GM12878 (cell line): ENCODE measurements around the gene TXNDC17. TPM values are rescaled to one million over a fixed set of nuclear protein-coding genes. Genes with fewer than 3 reads are reported as not detected.
A peak's percentile ranks its signal among the peaks of the same experiment; 100 is the strongest.
"Not testable (repeated sequence)": the region's sequence is repeated elsewhere in the genome, so short reads cannot be mapped to it uniquely, and the experiment has no call there.

Experiments used
- ATAC-seq: fragments of 200-7000 bp; cut with Tn5 transposase; 3 replicates; pipeline ENCODE4 v1.9.1; 2020; ENCODE audit warnings: mild to moderate bottlenecking, moderate library complexity
- BruUV-seq: library from RNA; stranded (reverse); fragments of 400-500 nt; replicated peaks from 2 replicates; lab custom pipeline; 2021; lab: Mats Ljungman, UMichigan
- CTCF ChIA-PET: fragments of 300-600 bp; sonication (Branson Sonifier 250); formaldehyde crosslinking; extraction: SDS; loops from one replicate; lab custom pipeline; 2021; ENCODE audit warnings: inconsistent platforms; lab: Yijun Ruan, JAX
- POLR2A ChIA-PET: fragments of 350-600 bp; formaldehyde crosslinking; extraction: SDS; loops from one replicate; lab custom pipeline; 2021; ENCODE audit warnings: inconsistent platforms; lab: Charles Lee
- RAD21 ChIA-PET: fragments of 300-600 bp; sonication (Branson Sonifier 250); formaldehyde crosslinking; loops from one replicate; lab custom pipeline; 2023; ENCODE audit warnings: antibody characterized with exemption; ENCODE audit not compliant: unreplicated experiment; lab: Charles Lee
- SMC1A ChIA-PET: fragments of 300-600 bp; sonication (Branson Sonifier 250); formaldehyde crosslinking; loops from one replicate; lab custom pipeline; 2023; ENCODE audit not compliant: unreplicated experiment, uncharacterized antibody; lab: Charles Lee
- DNase-seq: peaks from one replicate; pipeline ENCODE4 v3.0.0-alpha.2; 2011; ENCODE audit warnings: low read depth, low spot score
- FAIRE-seq: peaks from 3 replicates; lab custom pipeline; 2011; peaks lifted over from hg19 to GRCh38; lab: Jason Lieb, UNC
- H2AFZ ChIP-seq: 2 replicates; pipeline ENCODE4 v1.6.0; 2011; ENCODE audit warnings: low read depth, low read length, control low read depth; ENCODE audit not compliant: control insufficient read depth
- H3K27ac ChIP-seq: 2 replicates; pipeline ENCODE4 v1.5.1; 2011; ENCODE audit warnings: control low read depth; ENCODE audit not compliant: control insufficient read depth, insufficient read depth
- H3K27me3 ChIP-seq, 2 experiments: replicated peaks in 1 of 2; 2 replicates each; pipeline versions ENCODE4 v1.6.0 to v1.6.1; 2011; ENCODE audit warnings: low read length in 1 of 2; ENCODE audit not compliant: control insufficient read depth in 2 of 2, insufficient read depth in 2 of 2
- H3K36me3 ChIP-seq, 2 experiments: 2 replicates each; pipeline ENCODE4 v1.5.1; 2011; ENCODE audit warnings: low read length in 1 of 2; ENCODE audit not compliant: control insufficient read depth in 2 of 2, insufficient read depth in 2 of 2
- H3K4me1 ChIP-seq: 2 replicates; pipeline ENCODE4 v1.6.1; 2011; ENCODE audit warnings: mild to moderate bottlenecking, low read length, moderate library complexity, mixed read lengths; ENCODE audit not compliant: control insufficient read depth, insufficient read depth
- H3K4me2 ChIP-seq: 2 replicates; pipeline ENCODE4 v1.6.0; 2011; ENCODE audit warnings: control low read depth; ENCODE audit not compliant: control insufficient read depth, insufficient read depth
- H3K4me3 ChIP-seq: fragments of 200-600 bp; sonication (generic); 2 replicates; pipeline ENCODE4 v1.5.1; 2016
- H3K79me2 ChIP-seq: 2 replicates; pipeline ENCODE4 v1.6.0; 2011; ENCODE audit warnings: low read length; ENCODE audit not compliant: control insufficient read depth, insufficient read depth
- H3K9ac ChIP-seq: 2 replicates; pipeline ENCODE4 v1.8.0; 2011; ENCODE audit warnings: low read length, control low read depth, mixed read lengths; ENCODE audit not compliant: control insufficient read depth, insufficient read depth
- H3K9me3 ChIP-seq: replicated peaks from 3 replicates; pipeline ENCODE4 v1.5.1; 2011; ENCODE audit warnings: mild to moderate bottlenecking, low read length; ENCODE audit not compliant: control insufficient read depth, insufficient read depth
- H4K20me1 ChIP-seq: 2 replicates; pipeline ENCODE4 v1.6.0; 2011; ENCODE audit not compliant: control insufficient read depth, insufficient read depth
- HDGF ChIP-seq: fragments of 450-650 bp; IDR thresholded peaks from 2 replicates; pipeline ENCODE4 v1.6.1; 2016; ENCODE audit warnings: antibody characterized with exemption
- KLF5 ChIP-seq: fragments of 450-650 bp; IDR thresholded peaks from 2 replicates; pipeline ENCODE4 v1.6.1; 2014; ENCODE audit warnings: mild to moderate bottlenecking; ENCODE audit not compliant: partially characterized antibody
- POLR2AphosphoS2 ChIP-seq: IDR thresholded peaks from 2 replicates; pipeline ENCODE4 v1.6.1; 2011; ENCODE audit warnings: low read depth, mild to moderate bottlenecking, low read length, improper control_type of control experiment, moderate library complexity
- RUNX3 ChIP-seq: IDR thresholded peaks from 2 replicates; pipeline ENCODE4 v1.6.1; 2012; ENCODE audit warnings: low read length, inconsistent platforms
- TCF3 ChIP-seq: IDR thresholded peaks from 2 replicates; pipeline ENCODE4 v1.6.1; 2012; ENCODE audit warnings: low read depth, mild to moderate bottlenecking, low read length, borderline replicate concordance; ENCODE audit not compliant: insufficient read depth
- WGBS: methylation state at CpG from one replicate; pipeline ENCODE4 v1.1.6; 2016; ENCODE audit warnings: low lambda C conversion rate; ENCODE audit not compliant: insufficient replicate concordance, insufficient coverage; ENCODE audit errors: missing lambda C conversion rate; 5-methylcytosine and 5-hydroxymethylcytosine counted together
- in situ Hi-C: fragments of 300-500 bp; cut with MboI; formaldehyde crosslinking; loops from 9 replicates; pipeline ENCODE4 v1.14.3; 2018; ENCODE audit warnings: mixed read lengths
- intact Hi-C: fragments of 100-400 bp; cut with micrococcal nuclease; formaldehyde crosslinking; loops from one replicate; pipeline ENCODE4 v1.14.2; 2022; ENCODE audit not compliant: unreplicated experiment
- polyA plus RNA-seq, 11 experiments: library from polyadenylated mRNA; depleted of rRNA in 4 of 11; unstranded in 6 of 11; stranded (reverse) in 5 of 11; fragments of >200 nt; fragmentation: Nextera tagmentation in 4 of 11; fragmentation: Illumina TruSeq in 1 of 11; extraction: Ambion mirVana in 4 of 11; extraction: Trizol in 1 of 11; gene quantifications; 1 replicate in 1 of 11; 2 replicates in 10 of 11; pipeline versions ENCODE4 v1.2.1 to v1.2.3, GENCODE V29; 2011 to 2016; ENCODE audit warnings: inconsistent platforms in 2 of 11, missing spikeins in 2 of 11, low read depth in 1 of 11
- total RNA-seq, 4 experiments: library from RNA; depleted of rRNA in 3 of 4; stranded (reverse); fragments of >200 nt in 3 of 4; fragmentation: Illumina TruSeq in 1 of 4; extraction: Trizol in 1 of 4; gene quantifications; 2 replicates each; pipeline versions ENCODE4 v1.2.1 to v1.2.3, GENCODE V29; 2013 to 2021
- TF ChIP-seq, protein P1 (sequence below): IDR thresholded peaks from 2 replicates; pipeline ENCODE4 v1.6.1; 2011; ENCODE audit warnings: low read depth, mild to moderate bottlenecking, low read length, moderate library complexity, borderline replicate concordance; ENCODE audit errors: extremely low read depth
- TF ChIP-seq, protein P2 (sequence below): fragments of 450-650 bp; IDR thresholded peaks from 2 replicates; pipeline ENCODE4 v1.6.1; 2017; ENCODE audit warnings: antibody characterized with exemption, mild to moderate bottlenecking, moderate library complexity
- TF ChIP-seq, protein P3 (sequence below): IDR thresholded peaks from 2 replicates; pipeline ENCODE4 v1.6.1; 2011; ENCODE audit warnings: low read depth, low read length, improper control_type of control experiment, borderline replicate concordance
- TF ChIP-seq, protein P4 (sequence below): fragments of 450-650 bp; IDR thresholded peaks from 2 replicates; pipeline ENCODE4 v1.6.1; 2016; ENCODE audit warnings: mild to moderate bottlenecking

The TXNDC17 gene
- total and polyA plus RNA-seq, 10 of the 15 experiments (the other 5 are each of a cell fraction or from before 2014, with no cell fraction given) = 124 to 957 (median 216) TPM

DNA sequence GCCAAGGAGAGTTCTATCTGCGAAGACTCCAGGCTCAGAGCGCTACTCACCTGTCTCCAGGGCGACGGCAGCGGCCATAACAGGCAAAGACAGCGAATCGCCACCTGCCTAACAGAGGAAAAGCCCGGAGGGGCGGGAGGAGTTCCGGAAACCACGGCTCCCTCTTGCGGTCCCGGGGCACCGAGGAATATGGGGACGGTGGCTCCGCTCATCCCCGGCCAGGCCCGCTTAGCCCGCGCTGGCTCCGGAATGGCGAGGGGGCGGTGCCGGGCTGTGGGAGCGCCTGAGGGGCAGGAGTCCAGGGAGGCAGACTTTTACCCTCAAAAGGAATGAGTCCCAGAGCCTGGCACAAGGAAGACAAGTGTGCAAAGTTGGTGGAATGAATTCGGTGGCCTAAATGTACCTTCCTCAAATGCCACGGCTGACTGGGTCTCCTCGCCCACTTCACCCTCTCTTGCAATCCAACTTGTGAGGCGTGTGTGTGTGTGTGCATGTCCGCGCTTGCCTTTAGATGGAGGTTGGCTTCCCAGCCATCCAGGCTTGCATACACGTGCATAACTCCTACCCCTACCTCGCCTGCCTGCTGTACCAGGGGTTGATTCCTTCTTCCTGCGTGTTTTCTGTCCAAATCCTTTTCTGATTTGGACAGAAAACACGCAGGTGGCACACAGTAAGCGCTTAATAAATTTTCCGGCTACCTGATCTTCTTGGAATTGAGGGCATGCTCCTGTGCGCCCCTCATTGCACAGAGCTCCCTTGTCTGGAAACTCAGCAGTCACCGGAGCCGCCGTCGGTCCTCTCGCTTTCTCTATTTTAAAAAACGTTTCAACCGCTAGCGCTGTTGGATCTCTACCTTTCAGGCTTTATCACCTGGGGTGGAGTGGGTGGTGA, 14.2 kb downstream of the TXNDC17 start:
- Histone ChIP-seq H3K27ac (no peak overlapping the region), H4K20me1 (no peaks in the 10 kb centered on the region), H2AFZ (no peak overlapping the region), H3K36me3 (no peaks in the 10 kb centered on the region), H3K27me3 (no peaks in the 10 kb centered on the region), H3K4me2 (no peak overlapping the region), H3K4me3 (no peak overlapping the region), H3K9me3 (no peaks in the 10 kb centered on the region), H3K9ac (no peak overlapping the region), H3K4me1 (peaks cover 16% of the 10 kb centered on the region), H3K79me2 (peaks cover 8% of the 10 kb centered on the region)
- WGBS = 94% methylated on average over 45 of the region's 46 CpGs
- no peak for ATAC-seq
- FAIRE-seq = peak; percentile 13
- TF ChIP-seq, protein P1, sequence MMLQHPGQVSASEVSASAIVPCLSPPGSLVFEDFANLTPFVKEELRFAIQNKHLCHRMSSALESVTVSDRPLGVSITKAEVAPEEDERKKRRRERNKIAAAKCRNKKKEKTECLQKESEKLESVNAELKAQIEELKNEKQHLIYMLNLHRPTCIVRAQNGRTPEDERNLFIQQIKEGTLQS = no peak
- TF ChIP-seq, protein P2, sequence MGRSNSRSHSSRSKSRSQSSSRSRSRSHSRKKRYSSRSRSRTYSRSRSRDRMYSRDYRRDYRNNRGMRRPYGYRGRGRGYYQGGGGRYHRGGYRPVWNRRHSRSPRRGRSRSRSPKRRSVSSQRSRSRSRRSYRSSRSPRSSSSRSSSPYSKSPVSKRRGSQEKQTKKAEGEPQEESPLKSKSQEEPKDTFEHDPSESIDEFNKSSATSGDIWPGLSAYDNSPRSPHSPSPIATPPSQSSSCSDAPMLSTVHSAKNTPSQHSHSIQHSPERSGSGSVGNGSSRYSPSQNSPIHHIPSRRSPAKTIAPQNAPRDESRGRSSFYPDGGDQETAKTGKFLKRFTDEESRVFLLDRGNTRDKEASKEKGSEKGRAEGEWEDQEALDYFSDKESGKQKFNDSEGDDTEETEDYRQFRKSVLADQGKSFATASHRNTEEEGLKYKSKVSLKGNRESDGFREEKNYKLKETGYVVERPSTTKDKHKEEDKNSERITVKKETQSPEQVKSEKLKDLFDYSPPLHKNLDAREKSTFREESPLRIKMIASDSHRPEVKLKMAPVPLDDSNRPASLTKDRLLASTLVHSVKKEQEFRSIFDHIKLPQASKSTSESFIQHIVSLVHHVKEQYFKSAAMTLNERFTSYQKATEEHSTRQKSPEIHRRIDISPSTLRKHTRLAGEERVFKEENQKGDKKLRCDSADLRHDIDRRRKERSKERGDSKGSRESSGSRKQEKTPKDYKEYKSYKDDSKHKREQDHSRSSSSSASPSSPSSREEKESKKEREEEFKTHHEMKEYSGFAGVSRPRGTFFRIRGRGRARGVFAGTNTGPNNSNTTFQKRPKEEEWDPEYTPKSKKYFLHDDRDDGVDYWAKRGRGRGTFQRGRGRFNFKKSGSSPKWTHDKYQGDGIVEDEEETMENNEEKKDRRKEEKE = no peak
- TF ChIP-seq, protein P3, sequence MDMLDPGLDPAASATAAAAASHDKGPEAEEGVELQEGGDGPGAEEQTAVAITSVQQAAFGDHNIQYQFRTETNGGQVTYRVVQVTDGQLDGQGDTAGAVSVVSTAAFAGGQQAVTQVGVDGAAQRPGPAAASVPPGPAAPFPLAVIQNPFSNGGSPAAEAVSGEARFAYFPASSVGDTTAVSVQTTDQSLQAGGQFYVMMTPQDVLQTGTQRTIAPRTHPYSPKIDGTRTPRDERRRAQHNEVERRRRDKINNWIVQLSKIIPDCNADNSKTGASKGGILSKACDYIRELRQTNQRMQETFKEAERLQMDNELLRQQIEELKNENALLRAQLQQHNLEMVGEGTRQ = no peak
- TF ChIP-seq HDGF (no peak), RUNX3 (no peak), POLR2AphosphoS2 (no peak), TCF3 (no peak), KLF5 (no peak)
- TF ChIP-seq, protein P4, sequence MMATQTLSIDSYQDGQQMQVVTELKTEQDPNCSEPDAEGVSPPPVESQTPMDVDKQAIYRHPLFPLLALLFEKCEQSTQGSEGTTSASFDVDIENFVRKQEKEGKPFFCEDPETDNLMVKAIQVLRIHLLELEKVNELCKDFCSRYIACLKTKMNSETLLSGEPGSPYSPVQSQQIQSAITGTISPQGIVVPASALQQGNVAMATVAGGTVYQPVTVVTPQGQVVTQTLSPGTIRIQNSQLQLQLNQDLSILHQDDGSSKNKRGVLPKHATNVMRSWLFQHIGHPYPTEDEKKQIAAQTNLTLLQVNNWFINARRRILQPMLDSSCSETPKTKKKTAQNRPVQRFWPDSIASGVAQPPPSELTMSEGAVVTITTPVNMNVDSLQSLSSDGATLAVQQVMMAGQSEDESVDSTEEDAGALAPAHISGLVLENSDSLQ = no peak
- ChIA-PET POLR2A (interaction anchor here (0.5 kb wide), 1 partner anchor 17 kb away, joined by 3 read pairs; no protein-coding TSS in a partner anchor), RAD21 (no interaction called here), CTCF (no interaction called here), SMC1A (no interaction called here)
- no TSS peak for BruUV-seq
- no peak for DNase-seq
- intact Hi-C loops = no loop called here
- in situ Hi-C loops = loop anchor here (5.0 kb wide), 1 partner anchor 357 kb away; the partner anchor contains the start of gene RNASEK

DNA sequence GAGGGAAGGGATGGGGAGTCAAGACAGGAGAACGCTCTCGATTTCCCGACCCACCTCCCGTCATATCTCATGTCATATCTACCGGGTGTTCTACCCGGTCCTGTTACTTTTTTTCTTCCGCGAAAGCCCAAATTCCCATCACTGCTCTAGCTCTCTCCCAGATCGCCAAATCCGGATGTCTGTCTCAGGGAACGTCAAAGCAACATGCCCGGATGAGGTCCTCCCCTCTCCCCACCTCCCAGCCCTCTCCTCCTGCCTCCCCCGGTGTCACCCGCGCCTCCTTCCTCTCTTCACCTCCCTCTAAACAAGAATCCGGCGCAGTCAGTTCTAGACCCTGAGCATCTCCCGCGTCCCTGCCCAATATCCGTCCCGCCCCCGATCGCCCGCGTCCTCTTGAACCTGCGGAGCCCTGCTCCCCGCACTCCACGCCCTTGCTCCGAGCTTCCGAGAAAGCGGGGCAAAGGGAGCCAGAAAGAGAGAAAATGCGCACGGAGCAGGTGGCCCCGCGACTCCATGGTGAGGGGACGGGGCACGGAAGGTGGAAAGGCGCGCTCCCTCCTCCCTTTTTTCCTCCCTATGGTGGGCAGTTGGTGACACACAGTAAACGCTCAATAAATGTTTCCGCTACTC, 15.0 kb downstream of the TXNDC17 start:
- RAD21 ChIA-PET, POLR2A ChIA-PET, H3K36me3 ChIP-seq, H3K9ac ChIP-seq, FAIRE-seq, ATAC-seq, in situ Hi-C loops, intact Hi-C loops, H3K9me3 ChIP-seq, H3K27ac ChIP-seq, CTCF ChIA-PET, SMC1A ChIA-PET, BruUV-seq, H3K4me2 ChIP-seq, H3K4me3 ChIP-seq, H3K79me2 ChIP-seq, H2AFZ ChIP-seq, DNase-seq, H4K20me1 ChIP-seq, H3K27me3 ChIP-seq: not testable (repeated sequence)
- H3K4me1 ChIP-seq = peaks cover 23% of the 10 kb centered on the region
- WGBS = 24% methylated on average over 25 of the region's 41 CpGs
